Stimulated activated CD4-positive, alpha-beta T cell treated with anti-CD3 and anti-CD28 coated beads, Interleukin-12 subunit alpha, Interleukin-12 subunit beta, amount 100 ng/mL, for 48 hours (primary cell): ENCODE results near the gene THSD7B.
"Not testable (repeated sequence)": the region's sequence is repeated elsewhere in the genome, so short reads cannot be mapped to it uniquely, and the experiment has no call there.

Experiments used
- DNase-seq, 3 donors: peaks; one replicate each; pipeline ENCODE4 v3.0.0-alpha.2; 2020; ENCODE audit warnings: low read depth in 2 of 3, low spot score in 1 of 3

THSD7B gene

GRCh38 chr2:137031731-137032130 lies 266.4 kb downstream of the THSD7B start:
- no peak for DNase-seq

- DNase-seq: no peak
Observed at GRCh38 chr2:137036619-137037018, 271.3 kb downstream of the THSD7B start.

- no peak for DNase-seq
Observed at GRCh38 chr2:137039482-137040152, 274.3 kb downstream of the THSD7B start.

GRCh38 chr2:137047369-137047768 lies 282.0 kb downstream of the THSD7B start:
- no peak for DNase-seq

- no peak for DNase-seq
Observed at GRCh38 chr2:137048455-137048854, 283.1 kb downstream of the THSD7B start.

- DNase-seq: no peak
Observed at GRCh38 chr2:137049518-137049917, 284.2 kb downstream of the THSD7B start.

GRCh38 chr2:137050949-137051348 lies 285.6 kb downstream of the THSD7B start:
- DNase-seq: no peak

GRCh38 chr2:137051778-137052398 lies 286.5 kb downstream of the THSD7B start:
- no peak for DNase-seq

- DNase-seq: no peak
Observed at GRCh38 chr2:137056704-137057103, 291.4 kb downstream of the THSD7B start.

- not testable (repeated sequence) for DNase-seq
Observed at GRCh38 chr2:137076111-137076765, 310.9 kb downstream of the THSD7B start.

- no peak for DNase-seq
Observed at GRCh38 chr2:137091704-137092103, 326.4 kb downstream of the THSD7B start.

GRCh38 chr2:137093116-137093515 lies 327.8 kb downstream of the THSD7B start:
- DNase-seq: no peak

GRCh38 chr2:137096187-137096586 lies 330.8 kb downstream of the THSD7B start:
- DNase-seq: no peak

GRCh38 chr2:137096693-137097092 lies 331.3 kb downstream of the THSD7B start:
- no peak for DNase-seq

- DNase-seq: not testable (repeated sequence)
Observed at GRCh38 chr2:137101814-137102213, 336.5 kb downstream of the THSD7B start.

GRCh38 chr2:137107904-137108303 lies 342.6 kb downstream of the THSD7B start:
- DNase-seq: no peak

GRCh38 chr2:137111896-137112295 lies 346.6 kb downstream of the THSD7B start:
- DNase-seq: no peak

- DNase-seq: no peak
Observed at GRCh38 chr2:137115081-137115794, 349.9 kb downstream of the THSD7B start.

GRCh38 chr2:137115795-137116089 lies 350.4 kb downstream of the THSD7B start:
- no peak for DNase-seq

GRCh38 chr2:137117385-137117784 lies 352.0 kb downstream of the THSD7B start:
- DNase-seq: no peak

GRCh38 chr2:137118140-137118539 lies 352.8 kb downstream of the THSD7B start:
- no peak for DNase-seq

GRCh38 chr2:137123226-137123625 lies 357.9 kb downstream of the THSD7B start:
- DNase-seq: no peak
